ENCODE results near the gene TLK1. TPM values are rescaled to one million over a fixed set of nuclear protein-coding genes. Genes with fewer than 3 reads are reported as not detected.

TLK1 gene
- total and polyA plus RNA-seq, 7 experiments from 2014 or later: 40.0 to 191 (median 113) TPM

GRCh38 chr2:170966648-170967396 lies 193.9 kb downstream of the TLK1 start:
- intact Hi-C loops (cut with micrococcal nuclease): loop anchor here in 1 of 2 donors (1.0 kb wide), 1 partner anchor 449 kb away; no protein-coding TSS in a partner anchor
- no peaks in the 10 kb centered on the region for H3K4me1 Mint-ChIP-seq

GRCh38 chr2:170965446-170966225 lies 195.1 kb downstream of the TLK1 start:
- Histone ChIP-seq H3K36me3 (ENCODE audit: control insufficient read depth in 2 of 3, insufficient read depth in 3 of 3, low read length in 3 of 3) (peaks cover 10 to 56% (median 14%) of the 10 kb centered on the region in 3 experiments), H3K4me1 (ENCODE audit: control insufficient read depth in 2 of 2, insufficient read depth in 2 of 2, low read length in 2 of 2) (no peaks in the 10 kb centered on the region), H3K4me3 (ENCODE audit: low read length) (no peak overlapping the region), H3K9me3 (ENCODE audit: control insufficient read depth in 2 of 3, low read length in 3 of 3) (no peaks in the 10 kb centered on the region), H3K27ac (ENCODE audit: low read depth, low read length) (no peak overlapping the region), H3K27me3 (ENCODE audit: control insufficient read depth in 2 of 2, insufficient read depth in 2 of 2, low read length in 2 of 2) (no peaks in the 10 kb centered on the region)
- Mint-ChIP-seq H3K4me1 (peaks cover 0 to 5% (median 0%) of the 10 kb centered on the region in 7 donors), H3K9me3 (peaks cover 0 to 3% (median 0%) of the 10 kb centered on the region in 11 donors), H3K27me3 (no peaks in the 10 kb centered on the region), H3K27ac (no peak overlapping the region), H3K36me3 (peaks cover 3 to 45% (median 18%) of the 10 kb centered on the region in 5 donors), H3K4me3 (no peak overlapping the region)
- POLR2A ChIA-PET: interaction anchor here (0.6 kb wide), 1 partner anchor 35 kb away, joined by 5 read pairs; no protein-coding TSS in a partner anchor
- DNase-seq (no peak), ATAC-seq (no peak)
- intact Hi-C loops (cut with micrococcal nuclease): loop anchor here in 1 of 2 donors (1.0 kb wide), 1 partner anchor 451 kb away; no protein-coding TSS in a partner anchor
- CTCF ChIA-PET: no interaction called here

More at GRCh38 chr2:170966648-170967396, 193.9 kb downstream of the TLK1 start:
- DNase-seq (no peak), ATAC-seq (peak; percentile 47)
- H3K36me3 Mint-ChIP-seq: peaks cover 3 to 44% (median 15%) of the 10 kb centered on the region in 5 donors
- no peaks in the 10 kb centered on the region for H3K4me1 ChIP-seq (ENCODE audit: control insufficient read depth in 2 of 2, insufficient read depth in 2 of 2, low read length in 2 of 2)
- H3K27me3 ChIP-seq (ENCODE audit: control insufficient read depth in 2 of 2, insufficient read depth in 2 of 2, low read length in 2 of 2): no peaks in the 10 kb centered on the region
- no peak overlapping the region for H3K27ac ChIP-seq (ENCODE audit: low read depth, low read length)
- POLR2A ChIA-PET: interaction anchor here (1.0 kb wide), 1 partner anchor 449 kb away, joined by 4 read pairs; no protein-coding TSS in a partner anchor
- peaks cover 8 to 44% (median 9%) of the 10 kb centered on the region in 3 experiments for H3K36me3 ChIP-seq (ENCODE audit: control insufficient read depth in 2 of 3, insufficient read depth in 3 of 3, low read length in 3 of 3)
- no peak overlapping the region for H3K4me3 Mint-ChIP-seq
- peaks cover 0 to 3% (median 0%) of the 10 kb centered on the region in 11 donors for H3K9me3 Mint-ChIP-seq
- H3K27me3 Mint-ChIP-seq: no peaks in the 10 kb centered on the region
- peak overlapping the region in 3 of 9 donors; percentile 8 to 42 (median 20) for H3K27ac Mint-ChIP-seq
- CTCF ChIA-PET: interaction anchor here (0.6 to 2.2 kb wide), 4 partner anchors 9 to 450 kb away, joined by 3 to 11 read pairs (median 4); no protein-coding TSS in a partner anchor
- no peak overlapping the region for H3K4me3 ChIP-seq (ENCODE audit: low read length)
- no peaks in the 10 kb centered on the region for H3K9me3 ChIP-seq (ENCODE audit: control insufficient read depth in 2 of 3, low read length in 3 of 3)

GRCh38 chr2:170963386-170963785 lies 197.3 kb downstream of the TLK1 start:
- Histone ChIP-seq H3K36me3 (ENCODE audit: control insufficient read depth in 2 of 3, insufficient read depth in 3 of 3, low read length in 3 of 3) (peaks cover 10 to 69% (median 14%) of the 10 kb centered on the region in 3 experiments), H3K4me3 (ENCODE audit: low read length) (no peak overlapping the region), H3K9me3 (ENCODE audit: control insufficient read depth in 2 of 3, low read length in 3 of 3) (no peaks in the 10 kb centered on the region), H3K27me3 (ENCODE audit: control insufficient read depth in 2 of 2, insufficient read depth in 2 of 2, low read length in 2 of 2) (no peaks in the 10 kb centered on the region), H3K27ac (ENCODE audit: low read depth, low read length) (no peak overlapping the region), H3K4me1 (ENCODE audit: control insufficient read depth in 2 of 2, insufficient read depth in 2 of 2, low read length in 2 of 2) (no peaks in the 10 kb centered on the region)
- CTCF ChIA-PET: interaction anchor here (0.7 to 1.5 kb wide), 3 partner anchors 34 to 557 kb away, joined by 3 read pairs; no protein-coding TSS in a partner anchor
- DNase-seq (no peak), ATAC-seq (no peak)
- Mint-ChIP-seq H3K4me1 (peaks cover 0 to 5% (median 0%) of the 10 kb centered on the region in 7 donors), H3K27me3 (no peaks in the 10 kb centered on the region), H3K9me3 (peaks cover 0 to 1% (median 0%) of the 10 kb centered on the region in 11 donors), H3K27ac (peak overlapping the region in 2 of 9 donors; percentile 26 to 70), H3K4me3 (no peak overlapping the region), H3K36me3 (peaks cover 7 to 51% (median 18%) of the 10 kb centered on the region in 5 donors)
- POLR2A ChIA-PET: no interaction called here
- intact Hi-C loops (cut with micrococcal nuclease): no loop called here

GRCh38 chr2:170953941-170954340 lies 206.8 kb downstream of the TLK1 start:
- DNase-seq: no peak
- no peaks in the 10 kb centered on the region for H3K9me3 ChIP-seq (ENCODE audit: control insufficient read depth in 2 of 3, low read length in 3 of 3)
- peaks cover 16 to 62% (median 45%) of the 10 kb centered on the region in 5 donors for H3K36me3 Mint-ChIP-seq
- no peaks in the 10 kb centered on the region for H3K4me1 ChIP-seq (ENCODE audit: control insufficient read depth in 2 of 2, insufficient read depth in 2 of 2, low read length in 2 of 2)
- intact Hi-C loops (cut with micrococcal nuclease): no loop called here
- peaks cover 30 to 86% (median 41%) of the 10 kb centered on the region in 3 experiments for H3K36me3 ChIP-seq (ENCODE audit: control insufficient read depth in 2 of 3, insufficient read depth in 3 of 3, low read length in 3 of 3)
- no peaks in the 10 kb centered on the region for H3K9me3 Mint-ChIP-seq
- no peak overlapping the region for H3K27ac ChIP-seq (ENCODE audit: low read depth, low read length)
- H3K4me3 ChIP-seq (ENCODE audit: low read length): no peak overlapping the region
- CTCF ChIA-PET: no interaction called here
- H3K4me3 Mint-ChIP-seq: no peak overlapping the region
- no peak for ATAC-seq
- no peaks in the 10 kb centered on the region for H3K27me3 ChIP-seq (ENCODE audit: control insufficient read depth in 2 of 2, insufficient read depth in 2 of 2, low read length in 2 of 2)
- peaks cover 0 to 9% (median 0%) of the 10 kb centered on the region in 7 donors for H3K4me1 Mint-ChIP-seq
- POLR2A ChIA-PET: no interaction called here
- H3K27me3 Mint-ChIP-seq: no peaks in the 10 kb centered on the region
- H3K27ac Mint-ChIP-seq: peak overlapping the region in 3 of 9 donors; percentile 12 to 62 (median 50)

- H3K4me1 Mint-ChIP-seq: peaks cover 2 to 22% (median 11%) of the 10 kb centered on the region in 7 donors
- no peaks in the 10 kb centered on the region for H3K27me3 ChIP-seq (ENCODE audit: control insufficient read depth in 2 of 2, insufficient read depth in 2 of 2, low read length in 2 of 2)
- intact Hi-C loops (cut with micrococcal nuclease): no loop called here
- no peak overlapping the region for H3K4me3 Mint-ChIP-seq
- no peak for DNase-seq
- H3K4me1 ChIP-seq (ENCODE audit: control insufficient read depth in 2 of 2, insufficient read depth in 2 of 2, low read length in 2 of 2): no peaks in the 10 kb centered on the region
- H3K9me3 ChIP-seq (ENCODE audit: control insufficient read depth in 2 of 3, low read length in 3 of 3): no peaks in the 10 kb centered on the region
- POLR2A ChIA-PET: no interaction called here
- H3K36me3 ChIP-seq (ENCODE audit: control insufficient read depth in 2 of 3, insufficient read depth in 3 of 3, low read length in 3 of 3): peaks cover 24 to 55% (median 37%) of the 10 kb centered on the region in 3 experiments
- CTCF ChIA-PET: interaction anchor here (0.6 to 1.6 kb wide), 4 partner anchors 13 to 466 kb away, joined by 3 to 5 read pairs (median 4); no protein-coding TSS in a partner anchor
- no peaks in the 10 kb centered on the region for H3K27me3 Mint-ChIP-seq
- no peak overlapping the region for H3K4me3 ChIP-seq (ENCODE audit: low read length)
- H3K27ac Mint-ChIP-seq: peak overlapping the region in 4 of 9 donors; percentile 20 to 65 (median 33)
- H3K27ac ChIP-seq (ENCODE audit: low read depth, low read length): no peak overlapping the region
- H3K36me3 Mint-ChIP-seq: peaks cover 12 to 53% (median 38%) of the 10 kb centered on the region in 5 donors
- H3K9me3 Mint-ChIP-seq: no peaks in the 10 kb centered on the region
- peak; percentile 70 for ATAC-seq
Observed at GRCh38 chr2:170950221-170950761, 210.4 kb downstream of the TLK1 start.

GRCh38 chr2:170949415-170949814 lies 211.3 kb downstream of the TLK1 start:
- no peak overlapping the region for H3K27ac ChIP-seq (ENCODE audit: low read depth, low read length)
- Mint-ChIP-seq H3K36me3 (peaks cover 12 to 45% (median 31%) of the 10 kb centered on the region in 5 donors), H3K9me3 (no peaks in the 10 kb centered on the region), H3K4me3 (no peak overlapping the region), H3K27me3 (no peaks in the 10 kb centered on the region), H3K27ac (no peak overlapping the region), H3K4me1 (peaks cover 2 to 25% (median 14%) of the 10 kb centered on the region in 7 donors)
- H3K27me3 ChIP-seq (ENCODE audit: control insufficient read depth in 2 of 2, insufficient read depth in 2 of 2, low read length in 2 of 2): no peaks in the 10 kb centered on the region
- no peak for DNase-seq
- POLR2A ChIA-PET: interaction anchor here (0.9 kb wide), 1 partner anchor 19 kb away, joined by 3 read pairs; no protein-coding TSS in a partner anchor
- ATAC-seq: no peak
- peaks cover 24 to 46% (median 29%) of the 10 kb centered on the region in 3 experiments for H3K36me3 ChIP-seq (ENCODE audit: control insufficient read depth in 2 of 3, insufficient read depth in 3 of 3, low read length in 3 of 3)
- no peaks in the 10 kb centered on the region for H3K9me3 ChIP-seq (ENCODE audit: control insufficient read depth in 2 of 3, low read length in 3 of 3)
- no peak overlapping the region for H3K4me3 ChIP-seq (ENCODE audit: low read length)
- CTCF ChIA-PET: interaction anchor here (1.2 kb wide), 1 partner anchor 467 kb away, joined by 3 read pairs; no protein-coding TSS in a partner anchor
- H3K4me1 ChIP-seq (ENCODE audit: control insufficient read depth in 2 of 2, insufficient read depth in 2 of 2, low read length in 2 of 2): no peaks in the 10 kb centered on the region
- intact Hi-C loops (cut with micrococcal nuclease): no loop called here
